ENCODE data around the gene PLPPR3.

Gene PLPPR3

DNA sequence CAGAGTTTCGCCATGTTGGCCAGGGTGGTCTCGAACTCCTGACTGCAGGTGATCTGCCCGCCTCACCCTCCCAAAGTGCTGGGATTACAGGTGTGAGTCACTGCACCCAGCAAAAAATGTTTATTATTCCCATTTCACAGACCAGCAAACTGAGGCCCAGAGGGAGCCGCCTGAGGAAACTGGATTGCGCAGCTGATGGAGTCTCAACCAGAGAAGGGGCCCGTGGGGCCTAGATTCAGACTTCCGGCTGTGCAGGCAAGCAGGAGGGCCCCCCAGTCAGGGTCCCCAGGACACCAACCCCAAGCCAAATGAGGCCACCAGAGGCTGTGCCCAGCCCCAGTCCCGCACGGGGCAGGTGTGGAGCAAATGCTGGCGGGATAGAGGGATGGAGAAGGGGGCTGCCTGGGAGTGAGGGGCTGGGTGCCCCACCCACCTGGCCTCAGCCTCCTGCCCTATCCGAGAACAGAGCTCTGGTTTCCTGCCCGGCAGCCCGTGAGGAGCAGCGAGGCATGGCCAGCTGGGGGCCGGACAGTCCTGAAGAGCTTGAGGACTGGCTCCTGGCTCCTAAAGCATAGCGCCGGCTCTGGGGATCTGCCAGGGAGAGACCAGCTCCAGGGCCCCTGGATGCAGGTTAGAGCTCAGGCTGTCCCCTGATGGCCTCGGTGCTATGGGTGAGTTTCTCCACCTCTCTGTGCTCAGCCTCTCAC, 48.9 kb downstream of the PLPPR3 start:
- DNase-seq (ENCODE audit: low read depth) = no peak

DNA sequence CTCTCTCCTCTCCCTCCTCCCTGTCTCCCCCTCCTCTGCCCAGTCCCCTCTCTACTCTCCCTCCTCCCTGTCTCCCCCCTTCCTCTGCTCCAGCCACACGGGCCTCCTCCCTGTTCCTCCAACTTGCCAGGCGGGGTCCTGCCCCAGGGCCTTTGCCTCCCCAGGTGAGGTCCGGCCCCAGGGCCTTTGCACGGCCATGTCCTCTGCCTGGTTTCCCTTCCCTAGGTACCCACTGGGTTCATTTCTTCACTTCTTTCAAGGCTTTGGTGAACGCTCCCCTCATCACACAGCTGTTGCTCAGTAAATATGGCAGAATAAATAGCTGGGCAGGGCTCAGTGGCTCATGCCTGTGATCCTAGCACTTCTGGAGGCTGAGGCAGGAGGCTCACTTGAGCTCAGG, 49.7 kb downstream of the PLPPR3 start:
- no peak for DNase-seq (ENCODE audit: low read depth)

DNA sequence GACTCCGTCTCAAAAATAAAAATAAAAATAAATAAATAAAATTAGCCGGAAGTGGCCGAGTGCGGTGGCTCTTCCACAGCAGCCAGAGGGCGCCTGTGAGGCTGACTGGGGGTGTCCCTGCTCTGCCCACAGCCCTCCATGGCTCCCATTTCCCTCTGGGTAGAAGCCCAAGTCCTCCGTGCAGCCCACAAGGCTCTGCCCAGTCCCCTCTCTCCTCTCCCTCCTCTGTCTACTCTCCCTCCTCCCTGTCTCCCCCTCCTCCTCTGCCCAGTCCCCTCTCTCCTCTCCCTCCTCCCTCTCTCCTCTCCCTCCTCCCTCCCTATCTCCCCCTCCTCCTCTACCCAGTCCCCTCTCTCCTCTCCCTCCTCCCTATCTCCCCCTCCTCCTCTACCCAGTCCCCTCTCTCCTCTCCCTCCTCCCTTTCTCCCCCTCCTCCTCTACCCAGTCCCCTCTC, 50.4 kb downstream of the PLPPR3 start:
- DNase-seq (ENCODE audit: low read depth) = peak; percentile 30

DNA sequence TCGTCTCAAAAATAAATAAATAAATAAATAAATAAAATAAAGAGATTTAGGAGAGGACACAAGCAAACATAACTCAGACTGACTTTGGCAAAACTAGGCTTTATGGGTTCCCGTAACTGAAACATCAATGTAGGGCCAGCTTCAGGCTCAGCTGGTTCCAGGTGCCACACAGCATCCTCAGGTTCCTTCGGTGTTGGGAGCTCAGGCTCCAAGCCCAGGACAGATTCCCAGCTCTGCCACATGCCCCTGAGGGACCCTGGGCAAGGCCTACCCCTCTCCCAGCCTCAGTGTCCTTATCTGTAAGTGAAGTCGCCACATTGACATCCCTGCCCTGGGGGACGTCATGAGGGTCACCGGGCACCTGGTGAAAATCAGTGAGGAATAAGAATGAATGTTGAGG, 52.1 kb downstream of the PLPPR3 start:
- DNase-seq (ENCODE audit: low read depth) = no peak

DNA sequence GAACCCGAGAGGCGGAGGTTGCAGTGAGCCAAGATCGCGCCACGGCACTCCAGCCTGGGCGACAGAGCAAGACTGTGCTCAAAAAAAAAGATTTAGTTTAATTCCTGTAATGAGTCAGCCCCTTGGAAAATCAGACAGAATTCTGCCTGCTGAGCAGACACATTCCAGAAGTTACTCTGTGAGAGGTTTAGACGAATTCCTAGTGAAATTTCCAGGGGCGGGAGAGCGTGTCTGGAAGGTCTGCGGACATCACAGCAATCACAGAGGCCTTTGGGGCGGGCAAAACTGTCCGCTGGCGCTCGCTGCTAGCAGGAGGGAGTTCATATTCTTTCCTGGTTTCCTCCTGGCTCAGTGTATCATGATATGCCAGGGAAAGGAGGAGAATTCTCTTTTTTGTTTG, 53.3 kb downstream of the PLPPR3 start:
- DNase-seq (ENCODE audit: low read depth) = no peak

DNA sequence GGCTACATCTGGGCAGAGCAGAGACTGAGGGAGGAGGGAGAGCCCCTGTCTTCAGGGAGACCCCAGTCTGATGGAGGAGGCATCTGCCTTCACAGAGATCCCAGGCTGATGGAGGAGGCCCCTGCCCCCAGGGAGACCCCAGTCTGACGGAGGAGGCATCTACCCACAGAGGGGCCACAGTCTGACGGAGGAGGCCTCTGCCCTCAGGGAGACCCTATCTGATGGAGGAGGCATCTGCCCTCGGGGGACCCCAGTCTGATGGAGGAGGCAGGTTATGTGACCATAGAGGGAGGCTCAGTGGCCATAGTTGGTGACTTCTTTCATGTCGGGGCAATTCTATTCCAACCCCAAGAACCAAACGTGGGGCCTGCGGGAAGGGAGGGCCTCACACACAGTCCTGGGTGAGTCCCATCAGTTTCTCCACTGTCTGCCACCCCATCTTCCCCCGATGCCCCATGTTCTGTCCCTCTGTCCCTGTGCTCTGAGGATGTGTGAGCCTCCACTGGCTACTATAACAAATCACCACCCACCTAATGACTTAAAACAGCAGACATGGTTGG, 56.5 kb downstream of the PLPPR3 start:
- no peak for DNase-seq (ENCODE audit: low read depth)

DNA sequence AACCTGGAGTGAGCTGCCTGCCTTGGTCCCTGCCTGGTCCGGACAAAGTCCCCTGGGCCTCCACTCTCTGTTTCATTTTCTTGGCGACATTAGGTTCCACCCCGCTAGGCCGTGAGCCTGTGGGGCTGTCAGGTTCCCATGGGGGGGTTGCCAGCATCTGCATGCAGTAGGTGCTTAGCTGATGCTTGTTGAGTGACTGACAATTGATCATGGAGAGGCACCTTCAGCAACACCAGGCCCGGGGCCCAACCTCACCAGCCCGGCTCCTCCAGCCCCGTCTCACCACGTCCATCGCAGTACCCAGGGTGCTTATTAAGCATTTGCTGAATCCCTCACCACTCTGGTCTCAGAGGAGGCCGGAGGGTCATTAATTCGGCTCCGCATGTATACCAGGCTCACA, 57.5 kb downstream of the PLPPR3 start:
- no peak for DNase-seq (ENCODE audit: low read depth)

DNA sequence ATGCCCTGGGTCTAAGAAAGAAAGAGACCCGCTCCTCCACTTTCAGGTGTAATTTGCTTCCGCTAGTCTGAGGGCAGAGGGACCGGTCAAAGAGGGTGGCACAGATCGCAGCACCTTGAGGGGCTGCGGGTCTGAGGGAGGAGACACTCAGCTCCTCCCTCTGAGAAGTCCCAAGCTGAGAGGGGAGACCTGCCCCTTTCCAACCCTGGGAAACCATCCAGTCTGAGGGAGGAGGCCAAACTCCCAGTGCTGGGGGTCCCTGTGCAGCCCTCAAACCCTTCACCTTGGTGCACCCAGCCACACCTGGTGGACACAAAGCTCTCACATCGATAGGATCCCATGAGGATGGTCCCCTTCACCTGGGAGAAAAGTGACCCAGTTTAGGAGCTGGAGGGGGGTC, 57.9 kb downstream of the PLPPR3 start:
- DNase-seq (ENCODE audit: low read depth) = no peak

DNA sequence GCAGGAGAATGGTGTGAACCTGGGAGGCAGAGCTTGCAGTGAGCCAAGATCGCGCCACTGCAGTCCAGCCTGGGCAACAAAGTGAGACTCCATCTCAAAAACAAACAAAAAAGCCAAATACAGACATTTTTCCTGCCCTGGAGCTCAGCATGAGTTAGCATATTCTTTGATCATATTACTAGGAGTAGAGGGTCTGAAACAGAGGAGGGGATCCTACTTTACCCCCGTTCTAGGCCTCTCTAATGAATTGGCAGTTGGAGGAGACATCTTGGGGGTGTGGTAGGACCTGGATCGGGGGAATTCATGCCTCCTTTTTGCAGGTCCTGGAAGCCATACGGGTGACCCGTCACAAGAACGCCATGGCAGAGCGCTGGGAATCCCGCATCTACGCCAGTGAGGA, 58.6 kb downstream of the PLPPR3 start:
- no peak for DNase-seq (ENCODE audit: low read depth)

All from activated T-cell treated with anti-CD3 and anti-CD28 coated beads for 48 hours (primary cell).